IPS-18c (cell line): ENCODE data around the gene SLC25A13.
"Not testable (repeated sequence)": the region's sequence is repeated elsewhere in the genome, so short reads cannot be mapped to it uniquely, and the experiment has no call there.

ENCODE experiments used
- H3K4me3 ChIP-seq: 2 replicates; pipeline ENCODE4 v1.7.0; 2013; ENCODE audit warnings: low read depth, mild to moderate bottlenecking, low read length, moderate library complexity; ENCODE audit not compliant: insufficient read depth
- H3K9me3 ChIP-seq: one replicate; pipeline ENCODE4 v1.6.1; 2013; ENCODE audit warnings: mild to moderate bottlenecking, low read length, moderate library complexity; ENCODE audit not compliant: control insufficient read depth, insufficient read depth

The SLC25A13 gene

DNA sequence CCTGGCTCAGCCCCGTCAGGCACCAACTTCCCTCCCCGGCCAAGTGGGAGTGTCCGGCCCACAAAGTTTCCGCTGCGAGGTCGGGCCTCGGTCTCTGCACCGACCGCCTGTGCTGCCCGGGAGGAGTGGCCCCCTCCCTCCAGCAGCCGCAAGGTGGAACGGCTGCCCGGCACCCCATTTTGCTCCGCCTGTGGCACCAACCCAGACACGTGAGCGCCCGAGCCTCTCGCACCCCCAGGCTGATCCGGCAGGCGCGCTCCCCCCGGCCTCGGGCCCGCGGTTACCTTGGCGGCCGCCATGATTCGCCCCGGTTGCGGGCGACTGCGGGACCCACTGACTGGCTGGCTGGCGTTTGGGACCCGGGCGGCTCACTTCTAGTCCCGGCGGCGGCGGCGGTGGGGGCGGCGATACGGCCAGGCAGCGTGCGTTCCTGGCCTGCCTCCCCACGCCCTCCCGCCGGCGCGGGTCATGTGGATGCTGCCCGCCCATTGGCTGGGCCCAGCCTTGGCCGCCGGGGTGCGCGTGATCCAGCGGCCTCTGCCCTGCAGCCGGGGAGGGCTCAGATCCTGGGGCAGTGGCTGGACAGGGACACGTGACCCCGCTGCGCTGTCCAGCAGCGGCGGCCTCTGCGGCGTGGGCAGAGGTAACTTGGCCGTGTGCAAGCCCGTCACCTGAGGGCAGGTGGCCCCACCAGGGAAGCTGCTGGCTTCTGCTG, at the start of gene SLC25A13:
SLC25A13 (minus strand) TSS at position 441 of the 715 bp plus-strand sequence; CDS start at position 299, 142 bp downstream.
- Histone ChIP-seq H3K9me3 (no peaks in the 10 kb centered on the region), H3K4me3 (peak within 1 kb of the TSS; percentile 87)

DNA sequence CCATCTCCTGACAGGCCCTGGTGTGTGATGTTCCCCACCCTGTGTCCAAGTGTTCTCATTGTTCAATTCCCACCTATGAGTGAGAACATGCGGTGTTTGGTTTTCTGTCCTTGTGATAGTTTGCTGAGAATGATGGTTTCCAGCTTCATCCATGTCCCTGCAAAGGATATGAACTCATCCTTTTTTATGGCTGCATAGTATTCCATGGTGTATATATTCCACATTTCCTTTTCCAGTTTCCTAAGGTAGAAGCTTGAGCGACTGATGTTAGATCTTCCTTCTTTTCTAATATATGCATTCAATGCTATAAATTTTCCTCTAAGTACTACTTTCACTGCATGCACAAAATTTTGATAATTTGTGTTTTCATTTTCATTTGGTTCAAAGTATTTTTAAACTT, 44.0 kb upstream of the SLC25A13 start:
- H3K4me3 ChIP-seq, H3K9me3 ChIP-seq: not testable (repeated sequence)

DNA sequence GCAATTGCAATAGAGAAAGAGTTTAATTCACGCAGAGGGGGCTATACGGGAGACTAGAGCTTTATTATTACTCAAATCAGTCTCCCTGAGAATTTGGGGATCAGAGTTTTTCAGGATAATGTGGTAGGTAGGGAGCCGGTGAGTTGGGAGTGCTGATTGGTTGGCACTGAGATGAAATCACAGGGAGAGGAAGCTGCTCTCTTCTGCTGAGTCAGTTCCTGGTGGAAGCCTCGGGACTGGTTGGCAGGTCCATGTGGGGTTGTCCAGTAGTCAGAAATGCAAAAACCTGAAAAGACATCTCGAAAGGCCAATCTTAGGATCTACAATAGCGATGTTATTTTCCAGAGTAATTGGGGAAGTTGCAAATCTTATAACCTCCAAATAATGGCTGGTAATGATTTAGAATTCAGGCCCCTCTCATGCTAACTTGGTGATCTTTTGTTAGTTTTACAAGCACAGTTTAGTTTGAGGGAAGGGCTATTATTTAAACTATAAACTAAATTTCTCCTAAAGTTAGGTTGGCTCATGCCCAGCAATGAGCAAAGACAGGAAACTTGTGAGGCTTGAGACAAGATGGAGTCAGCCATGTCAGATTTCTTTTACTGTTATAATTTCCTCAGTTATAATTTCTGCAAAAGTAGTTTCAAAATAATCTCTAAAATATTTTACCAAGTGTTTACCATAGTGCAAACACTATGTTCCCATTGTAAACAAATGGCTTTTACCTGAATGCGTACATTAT, 39.4 kb upstream of the SLC25A13 start:
- Histone ChIP-seq H3K4me3 (no peak overlapping the region), H3K9me3 (no peaks in the 10 kb centered on the region)

- Histone ChIP-seq H3K9me3 (no peaks in the 10 kb centered on the region), H3K4me3 (no peak overlapping the region)
These were observed 38.0 kb upstream of the SLC25A13 start for GRCh38 chr7:96359876-96360275.

DNA sequence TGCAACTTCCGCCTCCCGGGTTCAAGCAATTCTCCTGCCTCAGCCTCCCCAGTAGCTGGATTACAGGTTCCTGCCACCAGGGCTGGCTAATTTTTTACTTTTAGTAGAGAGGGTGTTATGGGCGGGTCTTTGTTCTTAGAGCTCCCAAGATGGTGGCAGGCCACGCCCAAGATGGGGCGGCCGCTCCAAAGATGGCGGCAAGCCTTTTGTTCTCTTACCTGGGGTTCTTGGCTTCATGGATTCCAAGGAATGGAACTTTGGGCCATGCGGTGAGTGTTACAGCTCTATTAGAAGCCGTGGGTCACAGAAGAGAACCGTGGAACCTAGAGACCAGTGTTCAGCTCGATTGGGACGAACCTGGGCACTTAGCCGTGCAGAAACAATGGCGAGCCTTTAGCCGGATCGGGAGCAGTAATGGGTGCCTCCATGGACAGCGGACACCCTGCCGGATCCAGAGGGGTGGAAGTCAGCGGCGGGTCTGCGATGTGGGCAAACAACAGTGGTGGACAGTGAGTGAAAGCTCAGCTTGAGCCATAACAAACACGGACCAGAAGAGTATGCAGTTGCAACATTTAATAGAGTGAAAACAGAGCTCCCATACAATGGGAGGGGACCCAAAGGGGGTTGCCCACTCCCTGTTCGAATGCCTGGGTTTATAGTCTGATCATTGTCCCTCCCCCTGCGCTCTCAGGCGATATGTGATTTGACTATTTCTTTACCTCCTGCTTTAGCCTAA, 36.5 kb upstream of the SLC25A13 start:
- not testable (repeated sequence) for H3K9me3 ChIP-seq, H3K4me3 ChIP-seq

GRCh38 chr7:96355990-96356506, 34.1 kb upstream of the SLC25A13 start:
- no peaks in the 10 kb centered on the region for H3K9me3 ChIP-seq
- H3K4me3 ChIP-seq = no peak overlapping the region

- Histone ChIP-seq H3K4me3 (no peak overlapping the region), H3K9me3 (no peaks in the 10 kb centered on the region)
These were observed 33.0 kb upstream of the SLC25A13 start for GRCh38 chr7:96354881-96355280.

DNA sequence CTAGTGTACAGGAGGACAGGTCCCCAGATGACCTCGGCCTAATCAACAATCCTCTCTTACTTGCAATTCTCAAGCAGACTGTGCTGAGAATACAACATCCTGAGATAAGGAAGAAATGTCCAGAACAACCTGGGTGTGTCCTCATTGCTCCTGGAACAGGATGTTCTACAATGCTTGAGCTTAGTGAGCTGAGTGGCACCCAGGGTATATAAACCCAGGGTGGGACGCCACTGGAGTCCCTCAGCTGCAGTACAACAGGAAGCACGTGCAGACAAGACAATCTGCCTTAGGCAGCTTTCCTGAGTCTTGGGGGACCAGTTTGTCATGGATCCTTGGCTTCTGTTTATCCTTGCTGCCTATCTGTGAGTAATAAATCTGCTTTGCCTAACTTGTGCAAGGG, 27.7 kb upstream of the SLC25A13 start:
- H3K9me3 ChIP-seq = no peaks in the 10 kb centered on the region
- H3K4me3 ChIP-seq = no peak overlapping the region

GRCh38 chr7:96347471-96347870, 25.6 kb upstream of the SLC25A13 start:
- no peak overlapping the region for H3K4me3 ChIP-seq
- H3K9me3 ChIP-seq = no peaks in the 10 kb centered on the region

DNA sequence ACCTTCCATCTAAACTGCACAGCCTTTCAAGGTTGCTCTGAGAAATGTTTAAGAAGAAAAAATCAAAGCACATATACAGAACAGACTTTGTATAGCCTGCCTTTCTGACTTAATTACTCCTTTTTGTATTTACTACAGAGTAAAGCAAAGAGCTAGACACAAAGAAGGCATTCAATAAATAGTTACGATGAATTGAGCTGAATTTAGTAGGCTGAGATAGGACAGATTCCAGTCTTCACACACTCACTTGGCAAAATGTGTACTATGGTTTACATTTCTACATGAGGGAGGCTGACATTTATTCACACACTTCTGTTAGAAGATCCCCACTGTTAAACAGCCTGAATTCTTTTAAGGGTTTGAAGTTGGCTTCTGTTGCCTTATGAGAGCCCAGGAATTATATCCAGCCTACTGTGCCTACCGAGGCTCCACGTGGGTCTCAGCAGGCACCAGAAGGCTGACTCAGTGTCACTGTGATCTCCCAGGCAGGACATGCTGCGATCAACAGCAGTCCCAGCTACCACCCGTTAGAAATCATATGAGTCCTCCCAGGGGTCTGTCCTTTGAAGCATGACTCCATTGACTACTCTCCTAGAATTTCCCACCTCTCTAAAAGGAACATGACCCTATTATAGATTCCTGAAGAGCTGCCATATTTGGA, 24.5 kb upstream of the SLC25A13 start:
- H3K9me3 ChIP-seq = no peaks in the 10 kb centered on the region
- no peak overlapping the region for H3K4me3 ChIP-seq

DNA sequence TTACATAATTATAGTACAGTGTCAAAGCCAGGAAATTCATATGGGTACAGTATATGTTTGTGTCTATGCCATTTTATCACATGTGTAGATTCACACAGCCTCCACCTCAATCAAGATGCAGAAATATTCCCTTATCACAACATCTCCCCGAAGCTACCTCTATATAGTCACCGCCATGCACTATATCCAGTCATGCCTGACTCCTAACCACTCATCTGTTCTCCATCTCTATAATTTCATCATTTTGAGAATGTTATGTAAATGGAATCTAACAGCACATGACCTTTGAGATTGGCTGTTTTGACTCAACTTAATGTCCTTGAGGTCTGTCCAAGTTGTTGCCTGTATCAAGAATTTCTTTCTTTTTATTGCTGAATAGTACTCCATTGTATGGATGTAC, 22.3 kb upstream of the SLC25A13 start:
- Histone ChIP-seq H3K9me3 (no peaks in the 10 kb centered on the region), H3K4me3 (no peak overlapping the region)

- Histone ChIP-seq H3K4me3 (no peak overlapping the region), H3K9me3 (no peaks in the 10 kb centered on the region)
These were observed 20.2 kb upstream of the SLC25A13 start for GRCh38 chr7:96342049-96342448.

GRCh38 chr7:96337519-96337918, 15.6 kb upstream of the SLC25A13 start:
- Histone ChIP-seq H3K9me3 (no peaks in the 10 kb centered on the region), H3K4me3 (no peak overlapping the region)

GRCh38 chr7:96332325-96332724, 10.4 kb upstream of the SLC25A13 start:
- Histone ChIP-seq H3K4me3 (no peak overlapping the region), H3K9me3 (no peaks in the 10 kb centered on the region)

DNA sequence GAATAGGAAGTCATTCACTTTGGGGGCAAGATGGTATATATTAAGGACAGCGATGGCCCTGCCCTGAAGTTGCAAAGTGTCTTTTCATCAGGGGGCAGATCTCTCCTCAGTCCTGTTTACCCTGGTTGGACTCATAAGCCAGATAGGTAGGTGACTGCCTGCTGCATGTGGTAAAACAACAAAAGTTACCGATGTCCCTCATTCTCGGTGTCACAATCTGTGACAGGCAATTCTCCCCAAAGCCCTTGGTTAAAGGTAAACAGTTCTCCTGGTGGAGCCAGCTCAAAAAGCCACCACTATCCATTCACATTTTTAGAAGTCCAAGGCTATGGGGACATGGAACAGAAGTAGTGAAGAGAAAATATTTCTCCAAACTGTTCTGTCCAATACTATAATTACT, 9.9 kb upstream of the SLC25A13 start:
- no peaks in the 10 kb centered on the region for H3K9me3 ChIP-seq
- H3K4me3 ChIP-seq = no peak overlapping the region

DNA sequence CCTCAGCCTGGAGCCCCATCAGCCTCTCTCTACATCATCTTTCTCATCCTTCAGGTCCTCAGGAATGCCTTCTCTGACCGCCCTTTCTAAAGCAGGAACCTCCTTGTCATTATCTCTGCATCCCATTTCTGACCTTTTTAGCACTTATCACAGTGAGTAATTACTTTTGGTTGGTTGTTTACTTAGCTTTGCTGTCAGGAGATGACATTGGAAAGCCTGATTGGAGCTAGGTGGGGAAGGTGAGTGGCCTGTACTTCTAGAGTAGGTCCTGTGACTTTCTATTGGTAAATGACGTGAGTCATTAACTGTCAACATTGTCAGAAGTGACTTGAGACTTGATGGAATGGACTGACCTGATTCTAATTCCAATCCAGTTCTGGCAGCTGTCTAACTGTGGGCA, 9.3 kb upstream of the SLC25A13 start:
- Histone ChIP-seq H3K4me3 (no peak overlapping the region), H3K9me3 (no peaks in the 10 kb centered on the region)

DNA sequence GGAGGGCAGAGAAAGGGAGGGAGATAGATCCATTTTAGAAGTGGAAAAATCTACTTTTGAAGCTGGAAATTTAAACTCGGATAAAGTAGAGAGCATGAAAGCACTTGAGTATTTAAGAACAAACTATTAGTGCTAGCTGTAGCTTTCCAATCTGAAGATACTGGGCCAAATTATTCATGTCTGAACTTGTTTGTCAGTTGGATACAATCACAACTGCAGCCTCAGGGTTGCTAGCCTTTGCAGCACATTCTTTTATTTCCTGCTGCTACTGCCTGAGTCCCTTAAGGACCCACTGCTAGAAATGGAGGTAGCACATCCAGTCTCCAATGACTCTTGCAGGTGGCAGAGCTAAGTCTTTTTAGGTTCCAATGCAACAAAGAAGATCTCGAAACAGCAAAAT, 8.3 kb upstream of the SLC25A13 start:
- H3K4me3 ChIP-seq = no peak overlapping the region
- no peaks in the 10 kb centered on the region for H3K9me3 ChIP-seq
